ENCODE measurements around the gene ARHGEF19. TPM values are rescaled to one million over a fixed set of nuclear protein-coding genes. Genes with fewer than 3 reads are reported as not detected.
A peak's percentile ranks its signal among the peaks of the same experiment; 100 is the strongest.
"Not testable (repeated sequence)": the region's sequence is repeated elsewhere in the genome, so short reads cannot be mapped to it uniquely, and the experiment has no call there.

ARHGEF19 gene
- total RNA-seq, 1 donor from 2014 or later, result 5.7 TPM

- TF ChIP-seq CTCF (IDR thresholded peaks at IDR 0.05; ENCODE audit: insufficient read depth, low read depth, low read length), result no peak
- no peak for TF ChIP-seq EZH2 (IDR thresholded peaks at IDR 0.05; ENCODE audit: insufficient read depth, low read length)
- Histone ChIP-seq H3K4me1 (ENCODE audit: insufficient read depth, low read length) (peaks cover 9% of the 10 kb centered on the region), H3K36me3 (ENCODE audit: insufficient read depth, low read length) (no peaks in the 10 kb centered on the region), H3K4me3 (ENCODE audit: insufficient read depth, low read depth, low read length) (peak overlapping the region; percentile 5), H4K20me1 (ENCODE audit: insufficient read depth, low read length) (no peaks in the 10 kb centered on the region), H3K27me3 (ENCODE audit: insufficient read depth, low read length) (peaks cover 25% of the 10 kb centered on the region), H3K27ac (ENCODE audit: low read depth, low read length) (no peak overlapping the region), H3K9ac (ENCODE audit: low read length) (no peak overlapping the region), H3K4me2 (ENCODE audit: low read length) (peak overlapping the region; percentile 74), H3K79me2 (ENCODE audit: insufficient read depth, low read length) (no peaks in the 10 kb centered on the region), H3K9me3 (ENCODE audit: insufficient read depth, low read depth, low read length) (peaks cover 6% of the 10 kb centered on the region), H2AFZ (ENCODE audit: low read depth, low read length) (peak overlapping the region; percentile 41)
- Mint-ChIP-seq H3K4me1 (ENCODE audit: low read depth, unreplicated experiment) (no peaks in the 10 kb centered on the region), H3K27ac (ENCODE audit: unreplicated experiment) (no peak overlapping the region), H3K27me3 (ENCODE audit: low read depth, unreplicated experiment) (peaks cover 51% of the 10 kb centered on the region), H3K4me3 (ENCODE audit: unreplicated experiment) (peak overlapping the region; percentile 62), H3K36me3 (ENCODE audit: low read depth, unreplicated experiment) (peaks cover 5% of the 10 kb centered on the region), H3K9me3 (ENCODE audit: unreplicated experiment) (peaks cover 3% of the 10 kb centered on the region)
- FAIRE-seq (no peak), DNase-seq (ENCODE audit: low read depth) (no peak)
These were observed 14.2 kb upstream of the ARHGEF19 start for GRCh38 chr1:16226490-16227179.

- peak overlapping the region; percentile 74 for H3K4me2 ChIP-seq (ENCODE audit: low read length)
These were observed 13.7 kb upstream of the ARHGEF19 start for GRCh38 chr1:16226129-16226489.

GRCh38 chr1:16224472-16224871 lies 12.0 kb upstream of the ARHGEF19 start:
- Mint-ChIP-seq H3K4me1 (ENCODE audit: low read depth, unreplicated experiment) (no peaks in the 10 kb centered on the region), H3K9me3 (ENCODE audit: unreplicated experiment) (peaks cover 7% of the 10 kb centered on the region), H3K36me3 (ENCODE audit: low read depth, unreplicated experiment) (peaks cover 5% of the 10 kb centered on the region), H3K27me3 (ENCODE audit: low read depth, unreplicated experiment) (peaks cover 60% of the 10 kb centered on the region), H3K4me3 (ENCODE audit: unreplicated experiment) (no peak overlapping the region), H3K27ac (ENCODE audit: unreplicated experiment) (no peak overlapping the region)
- no peak for DNase-seq (ENCODE audit: low read depth)
- Histone ChIP-seq H3K27ac (ENCODE audit: low read depth, low read length) (no peak overlapping the region), H3K27me3 (ENCODE audit: insufficient read depth, low read length) (peaks cover 25% of the 10 kb centered on the region), H2AFZ (ENCODE audit: low read depth, low read length) (no peak overlapping the region), H4K20me1 (ENCODE audit: insufficient read depth, low read length) (no peaks in the 10 kb centered on the region), H3K9ac (ENCODE audit: low read length) (no peak overlapping the region), H3K4me1 (ENCODE audit: insufficient read depth, low read length) (peaks cover 7% of the 10 kb centered on the region), H3K36me3 (ENCODE audit: insufficient read depth, low read length) (no peaks in the 10 kb centered on the region), H3K4me3 (ENCODE audit: insufficient read depth, low read depth, low read length) (no peak overlapping the region), H3K4me2 (ENCODE audit: low read length) (no peak overlapping the region), H3K9me3 (ENCODE audit: insufficient read depth, low read depth, low read length) (peaks cover 6% of the 10 kb centered on the region), H3K79me2 (ENCODE audit: insufficient read depth, low read length) (no peaks in the 10 kb centered on the region)
- TF ChIP-seq EZH2 (IDR thresholded peaks at IDR 0.05; ENCODE audit: insufficient read depth, low read length), result no peak
- no peak for TF ChIP-seq CTCF (IDR thresholded peaks at IDR 0.05; ENCODE audit: insufficient read depth, low read depth, low read length)
- no peak for FAIRE-seq

More at GRCh38 chr1:16226129-16226489, 13.7 kb upstream of the ARHGEF19 start:
- no peaks in the 10 kb centered on the region for H3K4me1 Mint-ChIP-seq (ENCODE audit: low read depth, unreplicated experiment)
- H3K4me1 ChIP-seq (ENCODE audit: insufficient read depth, low read length), result peaks cover 7% of the 10 kb centered on the region
- FAIRE-seq (no peak), DNase-seq (ENCODE audit: low read depth) (no peak)
- H3K9me3 Mint-ChIP-seq (ENCODE audit: unreplicated experiment), result peaks cover 5% of the 10 kb centered on the region
- H4K20me1 ChIP-seq (ENCODE audit: insufficient read depth, low read length), result no peaks in the 10 kb centered on the region
- H3K4me3 ChIP-seq (ENCODE audit: insufficient read depth, low read depth, low read length), result no peak overlapping the region
- no peak overlapping the region for H3K27ac Mint-ChIP-seq (ENCODE audit: unreplicated experiment)
- H3K36me3 ChIP-seq (ENCODE audit: insufficient read depth, low read length), result no peaks in the 10 kb centered on the region
- peaks cover 56% of the 10 kb centered on the region for H3K27me3 Mint-ChIP-seq (ENCODE audit: low read depth, unreplicated experiment)
- peaks cover 25% of the 10 kb centered on the region for H3K27me3 ChIP-seq (ENCODE audit: insufficient read depth, low read length)
- H2AFZ ChIP-seq (ENCODE audit: low read depth, low read length), result no peak overlapping the region
- H3K9me3 ChIP-seq (ENCODE audit: insufficient read depth, low read depth, low read length), result peaks cover 6% of the 10 kb centered on the region
- H3K27ac ChIP-seq (ENCODE audit: low read depth, low read length), result no peak overlapping the region
- no peak for TF ChIP-seq EZH2 (IDR thresholded peaks at IDR 0.05; ENCODE audit: insufficient read depth, low read length)
- H3K79me2 ChIP-seq (ENCODE audit: insufficient read depth, low read length), result no peaks in the 10 kb centered on the region
- H3K4me3 Mint-ChIP-seq (ENCODE audit: unreplicated experiment), result no peak overlapping the region
- peaks cover 5% of the 10 kb centered on the region for H3K36me3 Mint-ChIP-seq (ENCODE audit: low read depth, unreplicated experiment)
- no peak overlapping the region for H3K9ac ChIP-seq (ENCODE audit: low read length)

GRCh38 chr1:16222716-16223115 lies 10.3 kb upstream of the ARHGEF19 start:
- H3K27ac Mint-ChIP-seq (ENCODE audit: unreplicated experiment); H3K4me1 Mint-ChIP-seq (ENCODE audit: low read depth, unreplicated experiment); H3K4me1 ChIP-seq (ENCODE audit: insufficient read depth, low read length); DNase-seq (ENCODE audit: low read depth); H3K9me3 ChIP-seq (ENCODE audit: insufficient read depth, low read depth, low read length); H3K9me3 Mint-ChIP-seq (ENCODE audit: unreplicated experiment); H2AFZ ChIP-seq (ENCODE audit: low read depth, low read length); H3K36me3 ChIP-seq (ENCODE audit: insufficient read depth, low read length); H3K36me3 Mint-ChIP-seq (ENCODE audit: low read depth, unreplicated experiment); H3K79me2 ChIP-seq (ENCODE audit: insufficient read depth, low read length); H3K27ac ChIP-seq (ENCODE audit: low read depth, low read length); H4K20me1 ChIP-seq (ENCODE audit: insufficient read depth, low read length); H3K9ac ChIP-seq (ENCODE audit: low read length); H3K4me3 Mint-ChIP-seq (ENCODE audit: unreplicated experiment); H3K4me2 ChIP-seq (ENCODE audit: low read length); FAIRE-seq; H3K4me3 ChIP-seq (ENCODE audit: insufficient read depth, low read depth, low read length): not testable (repeated sequence)
- H3K27me3 ChIP-seq (ENCODE audit: insufficient read depth, low read length), result peaks cover 15% of the 10 kb centered on the region
- H3K27me3 Mint-ChIP-seq (ENCODE audit: low read depth, unreplicated experiment), result peaks cover 51% of the 10 kb centered on the region
